ENCODE measurements around the gene SPINK14.

Gene SPINK14

GRCh38 chr5:148168246-148168645 lies at the start of gene SPINK14:
TSS of gene SPINK14 (plus strand) at chr5:148168546. CDS start at chr5:148169733, 1,187 bp downstream.
- Histone ChIP-seq H3K27me3 (ENCODE audit: control insufficient read depth, insufficient read depth, low read length) (no peaks in the 10 kb centered on the region), H3K4me3 (ENCODE audit: low read length) (no peak within 1 kb of the TSS), H3K4me1 (ENCODE audit: control insufficient read depth, insufficient read depth, low read length) (no peaks in the 10 kb centered on the region), H3K27ac (ENCODE audit: low read depth, low read length) (no peak within 1 kb of the TSS), H3K36me3 (ENCODE audit: control insufficient read depth, insufficient read depth, low read length) (no peaks in the 10 kb centered on the region), H3K9ac (ENCODE audit: low read length) (no peak within 1 kb of the TSS)

- no peaks in the 10 kb centered on the region for H3K36me3 ChIP-seq (ENCODE audit: control insufficient read depth, insufficient read depth, low read length)
- no peak overlapping the region for H3K9ac ChIP-seq (ENCODE audit: low read length)
- no peak overlapping the region for H3K4me3 ChIP-seq (ENCODE audit: low read length)
- H3K27ac ChIP-seq (ENCODE audit: low read depth, low read length): no peak overlapping the region
- no peaks in the 10 kb centered on the region for H3K4me1 ChIP-seq (ENCODE audit: control insufficient read depth, insufficient read depth, low read length)
- no peaks in the 10 kb centered on the region for H3K27me3 ChIP-seq (ENCODE audit: control insufficient read depth, insufficient read depth, low read length)
Measured at GRCh38 chr5:148120317-148120716, 48.0 kb upstream of the SPINK14 start.

GRCh38 chr5:148125641-148126040 lies 42.7 kb upstream of the SPINK14 start:
- H3K36me3 ChIP-seq (ENCODE audit: control insufficient read depth, insufficient read depth, low read length): no peaks in the 10 kb centered on the region
- no peak overlapping the region for H3K4me3 ChIP-seq (ENCODE audit: low read length)
- no peaks in the 10 kb centered on the region for H3K27me3 ChIP-seq (ENCODE audit: control insufficient read depth, insufficient read depth, low read length)
- H3K27ac ChIP-seq (ENCODE audit: low read depth, low read length): no peak overlapping the region
- no peaks in the 10 kb centered on the region for H3K4me1 ChIP-seq (ENCODE audit: control insufficient read depth, insufficient read depth, low read length)
- H3K9ac ChIP-seq (ENCODE audit: low read length): no peak overlapping the region

GRCh38 chr5:148135091-148136048 lies 33.0 kb upstream of the SPINK14 start:
- H3K4me1 ChIP-seq (ENCODE audit: control insufficient read depth, insufficient read depth, low read length): no peaks in the 10 kb centered on the region
- H3K4me3 ChIP-seq (ENCODE audit: low read length): no peak overlapping the region
- no peaks in the 10 kb centered on the region for H3K27me3 ChIP-seq (ENCODE audit: control insufficient read depth, insufficient read depth, low read length)
- H3K27ac ChIP-seq (ENCODE audit: low read depth, low read length): no peak overlapping the region
- H3K9ac ChIP-seq (ENCODE audit: low read length): no peak overlapping the region
- H3K36me3 ChIP-seq (ENCODE audit: control insufficient read depth, insufficient read depth, low read length): no peaks in the 10 kb centered on the region

GRCh38 chr5:148140846-148141245 lies 27.5 kb upstream of the SPINK14 start:
- Histone ChIP-seq H3K36me3 (ENCODE audit: control insufficient read depth, insufficient read depth, low read length) (no peaks in the 10 kb centered on the region), H3K4me1 (ENCODE audit: control insufficient read depth, insufficient read depth, low read length) (no peaks in the 10 kb centered on the region), H3K27ac (ENCODE audit: low read depth, low read length) (no peak overlapping the region), H3K9ac (ENCODE audit: low read length) (no peak overlapping the region), H3K4me3 (ENCODE audit: low read length) (no peak overlapping the region), H3K27me3 (ENCODE audit: control insufficient read depth, insufficient read depth, low read length) (no peaks in the 10 kb centered on the region)

GRCh38 chr5:148141645-148142044 lies 26.7 kb upstream of the SPINK14 start:
- no peaks in the 10 kb centered on the region for H3K27me3 ChIP-seq (ENCODE audit: control insufficient read depth, insufficient read depth, low read length)
- no peaks in the 10 kb centered on the region for H3K4me1 ChIP-seq (ENCODE audit: control insufficient read depth, insufficient read depth, low read length)
- H3K27ac ChIP-seq (ENCODE audit: low read depth, low read length): no peak overlapping the region
- H3K9ac ChIP-seq (ENCODE audit: low read length): no peak overlapping the region
- H3K4me3 ChIP-seq (ENCODE audit: low read length): no peak overlapping the region
- no peaks in the 10 kb centered on the region for H3K36me3 ChIP-seq (ENCODE audit: control insufficient read depth, insufficient read depth, low read length)

- H3K4me1 ChIP-seq (ENCODE audit: control insufficient read depth, insufficient read depth, low read length): no peaks in the 10 kb centered on the region
- H3K27ac ChIP-seq (ENCODE audit: low read depth, low read length): no peak overlapping the region
- H3K9ac ChIP-seq (ENCODE audit: low read length): no peak overlapping the region
- H3K36me3 ChIP-seq (ENCODE audit: control insufficient read depth, insufficient read depth, low read length): no peaks in the 10 kb centered on the region
- no peak overlapping the region for H3K4me3 ChIP-seq (ENCODE audit: low read length)
- H3K27me3 ChIP-seq (ENCODE audit: control insufficient read depth, insufficient read depth, low read length): no peaks in the 10 kb centered on the region
Measured at GRCh38 chr5:148145916-148146315, 22.4 kb upstream of the SPINK14 start.

- Histone ChIP-seq H3K36me3 (ENCODE audit: control insufficient read depth, insufficient read depth, low read length) (no peaks in the 10 kb centered on the region), H3K4me3 (ENCODE audit: low read length) (no peak overlapping the region), H3K9ac (ENCODE audit: low read length) (no peak overlapping the region), H3K27me3 (ENCODE audit: control insufficient read depth, insufficient read depth, low read length) (no peaks in the 10 kb centered on the region), H3K4me1 (ENCODE audit: control insufficient read depth, insufficient read depth, low read length) (no peaks in the 10 kb centered on the region), H3K27ac (ENCODE audit: low read depth, low read length) (no peak overlapping the region)
Measured at GRCh38 chr5:148146487-148146886, 21.9 kb upstream of the SPINK14 start.

GRCh38 chr5:148147415-148147814 lies 20.9 kb upstream of the SPINK14 start:
- Histone ChIP-seq H3K4me1 (ENCODE audit: control insufficient read depth, insufficient read depth, low read length) (no peaks in the 10 kb centered on the region), H3K9ac (ENCODE audit: low read length) (no peak overlapping the region), H3K27me3 (ENCODE audit: control insufficient read depth, insufficient read depth, low read length) (no peaks in the 10 kb centered on the region), H3K4me3 (ENCODE audit: low read length) (no peak overlapping the region), H3K27ac (ENCODE audit: low read depth, low read length) (no peak overlapping the region), H3K36me3 (ENCODE audit: control insufficient read depth, insufficient read depth, low read length) (no peaks in the 10 kb centered on the region)

- Histone ChIP-seq H3K9ac (ENCODE audit: low read length) (no peak overlapping the region), H3K4me1 (ENCODE audit: control insufficient read depth, insufficient read depth, low read length) (no peaks in the 10 kb centered on the region), H3K27ac (ENCODE audit: low read depth, low read length) (no peak overlapping the region), H3K4me3 (ENCODE audit: low read length) (no peak overlapping the region), H3K27me3 (ENCODE audit: control insufficient read depth, insufficient read depth, low read length) (no peaks in the 10 kb centered on the region), H3K36me3 (ENCODE audit: control insufficient read depth, insufficient read depth, low read length) (no peaks in the 10 kb centered on the region)
Measured at GRCh38 chr5:148151872-148152271, 16.5 kb upstream of the SPINK14 start.

GRCh38 chr5:148152781-148153180 lies 15.6 kb upstream of the SPINK14 start:
- no peak overlapping the region for H3K4me3 ChIP-seq (ENCODE audit: low read length)
- H3K4me1 ChIP-seq (ENCODE audit: control insufficient read depth, insufficient read depth, low read length): no peaks in the 10 kb centered on the region
- no peaks in the 10 kb centered on the region for H3K36me3 ChIP-seq (ENCODE audit: control insufficient read depth, insufficient read depth, low read length)
- H3K27ac ChIP-seq (ENCODE audit: low read depth, low read length): no peak overlapping the region
- H3K27me3 ChIP-seq (ENCODE audit: control insufficient read depth, insufficient read depth, low read length): no peaks in the 10 kb centered on the region
- no peak overlapping the region for H3K9ac ChIP-seq (ENCODE audit: low read length)

- Histone ChIP-seq H3K9ac (ENCODE audit: low read length) (no peak overlapping the region), H3K4me3 (ENCODE audit: low read length) (no peak overlapping the region), H3K27ac (ENCODE audit: low read depth, low read length) (no peak overlapping the region), H3K4me1 (ENCODE audit: control insufficient read depth, insufficient read depth, low read length) (no peaks in the 10 kb centered on the region), H3K36me3 (ENCODE audit: control insufficient read depth, insufficient read depth, low read length) (no peaks in the 10 kb centered on the region), H3K27me3 (ENCODE audit: control insufficient read depth, insufficient read depth, low read length) (no peaks in the 10 kb centered on the region)
Measured at GRCh38 chr5:148156609-148157008, 11.7 kb upstream of the SPINK14 start.

GRCh38 chr5:148162038-148162437 lies 6.3 kb upstream of the SPINK14 start:
- Histone ChIP-seq H3K4me3 (ENCODE audit: low read length) (no peak overlapping the region), H3K27me3 (ENCODE audit: control insufficient read depth, insufficient read depth, low read length) (no peaks in the 10 kb centered on the region), H3K4me1 (ENCODE audit: control insufficient read depth, insufficient read depth, low read length) (no peaks in the 10 kb centered on the region), H3K36me3 (ENCODE audit: control insufficient read depth, insufficient read depth, low read length) (no peaks in the 10 kb centered on the region), H3K9ac (ENCODE audit: low read length) (no peak overlapping the region), H3K27ac (ENCODE audit: low read depth, low read length) (no peak overlapping the region)
